GM19455 (cell line): Measurements from ENCODE around the gene HDAC4.

Experiments
- ATAC-seq: cut with Tn5 transposase; IDR thresholded peaks from one replicate; pipeline ENCODE4 v1.9.1; 2021; ENCODE audit not compliant: unreplicated experiment

HDAC4 gene

GRCh38 chr2:239259603-239260298 is 141.1 kb downstream of the HDAC4 start:
- ATAC-seq, result no peak

GRCh38 chr2:239259173-239259572 is 141.6 kb downstream of the HDAC4 start:
- ATAC-seq, result no peak

- ATAC-seq, result no peak
Observed at GRCh38 chr2:239258248-239258647, 142.6 kb downstream of the HDAC4 start.

GRCh38 chr2:239257511-239257937 is 143.3 kb downstream of the HDAC4 start:
- no peak for ATAC-seq

- no peak for ATAC-seq
Observed at GRCh38 chr2:239256350-239256743, 144.5 kb downstream of the HDAC4 start.

- no peak for ATAC-seq
Observed at GRCh38 chr2:239255628-239256349, 145.0 kb downstream of the HDAC4 start.

GRCh38 chr2:239255218-239255617 is 145.6 kb downstream of the HDAC4 start:
- no peak for ATAC-seq

- no peak for ATAC-seq
Observed at GRCh38 chr2:239253701-239254436, 147.0 kb downstream of the HDAC4 start.

GRCh38 chr2:239253264-239253663 is 147.6 kb downstream of the HDAC4 start:
- no peak for ATAC-seq

GRCh38 chr2:239252801-239253200 is 148.0 kb downstream of the HDAC4 start:
- no peak for ATAC-seq

- no peak for ATAC-seq
Observed at GRCh38 chr2:239252393-239252792, 148.4 kb downstream of the HDAC4 start.

GRCh38 chr2:239251971-239252370 is 148.8 kb downstream of the HDAC4 start:
- ATAC-seq, result no peak

GRCh38 chr2:239250216-239251081 is 150.4 kb downstream of the HDAC4 start:
- ATAC-seq, result no peak

- ATAC-seq, result no peak
Observed at GRCh38 chr2:239249776-239250175, 151.0 kb downstream of the HDAC4 start.

- ATAC-seq, result no peak
Observed at GRCh38 chr2:239249048-239249447, 151.8 kb downstream of the HDAC4 start.

- no peak for ATAC-seq
Observed at GRCh38 chr2:239247401-239248245, 153.2 kb downstream of the HDAC4 start.

GRCh38 chr2:239246723-239247122 is 154.1 kb downstream of the HDAC4 start:
- no peak for ATAC-seq

GRCh38 chr2:239245872-239246721 is 154.7 kb downstream of the HDAC4 start:
- ATAC-seq, result no peak

- ATAC-seq, result no peak
Observed at GRCh38 chr2:239245107-239245506, 155.7 kb downstream of the HDAC4 start.
